ENCODE measurements around the gene CYP46A1.

GRCh38 chr14:99655521-99655920, 28.6 kb upstream of the CYP46A1 start:
- TF ChIP-seq EZH2 (IDR thresholded peaks at IDR 0.05; ENCODE audit: insufficient read depth, poor library complexity, severe bottlenecking): no peak
- no peak for TF ChIP-seq EZH2phosphoT487 (IDR thresholded peaks at IDR 0.05; ENCODE audit: insufficient read depth, low read depth)

Data from GM23248 (cell line).